CD4-positive, alpha-beta T cell treated with Interleukin-4 for 1 hour (primary cell): Measurements from ENCODE around the gene GOLGA6L7.
"Not testable (repeated sequence)": the region's sequence is repeated elsewhere in the genome, so short reads cannot be mapped to it uniquely, and the experiment has no call there.

Experiments
- DNase-seq, 2 donors: peaks; one replicate each; pipeline ENCODE4 v3.0.0-alpha.2; 2020 to 2022

Gene GOLGA6L7

DNA sequence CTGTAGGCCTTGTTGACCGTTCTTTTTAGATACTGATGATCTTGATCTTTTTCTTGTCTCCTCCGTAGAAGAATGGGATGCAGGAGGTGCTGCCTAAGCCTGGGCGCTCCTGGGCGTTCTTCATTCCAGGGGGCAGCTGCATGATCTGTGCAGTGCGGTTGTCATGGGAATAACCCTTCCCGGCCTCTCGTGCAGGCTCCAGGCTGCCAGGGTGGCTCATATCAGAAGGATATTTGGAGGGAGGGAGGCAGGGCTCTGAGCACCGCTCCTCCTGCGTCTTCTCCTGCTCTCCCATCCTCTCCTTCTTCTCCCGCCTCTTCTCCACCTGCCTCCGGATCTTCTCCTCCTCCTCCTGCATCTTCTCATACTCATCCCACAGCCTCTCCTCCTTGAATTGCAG, 6.2 kb downstream of the GOLGA6L7 start:
- DNase-seq = not testable (repeated sequence)

GRCh38 chr15:28840285-28840684, 8.2 kb downstream of the GOLGA6L7 start:
- not testable (repeated sequence) for DNase-seq

DNA sequence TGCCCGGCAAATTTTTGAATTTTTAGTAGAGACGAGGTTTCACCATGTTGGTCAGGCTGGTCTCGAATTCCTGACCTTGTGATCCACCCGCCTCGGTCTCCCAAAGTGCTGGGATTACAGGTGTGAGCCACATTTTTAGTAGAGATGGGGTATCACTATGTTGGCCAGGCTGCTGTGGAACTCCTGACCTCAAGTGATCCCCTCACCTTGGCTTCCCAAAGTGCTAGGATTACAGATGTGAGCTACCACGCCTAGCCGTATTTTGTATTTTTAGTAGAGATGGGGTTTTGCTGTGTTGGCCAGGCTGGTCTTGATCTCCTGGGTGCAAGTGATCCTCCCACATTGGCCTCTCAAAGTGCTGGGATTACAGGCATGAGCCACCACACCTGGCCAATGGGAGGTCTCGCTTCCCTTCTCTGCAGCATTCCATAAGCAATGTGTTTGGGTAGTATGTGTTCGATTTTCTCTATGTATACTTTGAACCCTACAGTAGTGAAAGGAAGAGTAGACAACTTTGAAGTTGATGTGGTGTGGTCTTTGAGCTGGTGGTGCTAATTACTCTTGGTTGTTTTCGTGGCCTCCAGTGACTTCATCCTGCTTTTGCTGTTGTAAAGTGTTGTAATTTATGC, 13.4 kb downstream of the GOLGA6L7 start:
- not testable (repeated sequence) for DNase-seq

- DNase-seq = peak; percentile 66
These were observed 16.4 kb downstream of the GOLGA6L7 start for GRCh38 chr15:28831897-28832587.

- DNase-seq = not testable (repeated sequence)
These were observed 27.0 kb downstream of the GOLGA6L7 start for GRCh38 chr15:28821420-28821819.

GRCh38 chr15:28819930-28820295, 28.5 kb downstream of the GOLGA6L7 start:
- not testable (repeated sequence) for DNase-seq

- DNase-seq = peak in 1 of 2 donors; percentile 1
These were observed 29.2 kb downstream of the GOLGA6L7 start for GRCh38 chr15:28819019-28819929.

- DNase-seq = not testable (repeated sequence)
These were observed 30.3 kb downstream of the GOLGA6L7 start for GRCh38 chr15:28818168-28818567.

GRCh38 chr15:28814059-28814458, 34.4 kb downstream of the GOLGA6L7 start:
- DNase-seq = not testable (repeated sequence)

GRCh38 chr15:28813392-28813791, 35.1 kb downstream of the GOLGA6L7 start:
- not testable (repeated sequence) for DNase-seq

DNA sequence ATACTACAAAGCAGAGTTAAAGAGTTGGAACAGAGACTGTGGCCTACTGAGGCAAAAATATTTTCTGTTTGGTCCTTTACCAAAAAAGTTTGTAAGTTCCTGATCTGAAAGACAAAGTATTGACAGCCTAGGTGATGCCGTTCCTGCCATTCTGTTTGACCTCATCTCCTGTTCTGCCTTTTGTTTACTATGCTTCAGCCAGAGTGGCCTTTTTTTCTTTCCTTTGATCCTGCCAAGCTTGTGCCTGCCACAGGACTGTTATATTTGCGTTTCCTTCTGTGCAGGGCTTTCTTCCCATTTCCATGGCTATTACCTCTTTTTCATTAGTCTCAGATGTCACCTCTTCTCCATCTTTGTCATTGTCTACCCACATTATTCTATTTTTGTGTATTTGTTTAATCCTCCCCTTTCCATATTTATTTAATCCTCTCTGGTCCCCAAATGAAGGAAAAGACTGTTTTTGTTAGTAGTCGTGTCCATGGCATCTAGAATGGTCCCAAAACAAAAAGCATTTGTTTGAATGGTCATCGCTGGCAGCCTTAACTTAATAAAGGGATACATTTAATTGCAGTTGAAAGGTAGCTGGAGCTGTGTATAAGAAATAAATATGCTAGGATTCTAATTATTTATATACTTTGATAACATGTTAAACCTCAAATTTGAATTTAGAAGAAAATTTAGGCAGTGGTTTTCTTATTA, 36.4 kb downstream of the GOLGA6L7 start:
- not testable (repeated sequence) for DNase-seq

DNA sequence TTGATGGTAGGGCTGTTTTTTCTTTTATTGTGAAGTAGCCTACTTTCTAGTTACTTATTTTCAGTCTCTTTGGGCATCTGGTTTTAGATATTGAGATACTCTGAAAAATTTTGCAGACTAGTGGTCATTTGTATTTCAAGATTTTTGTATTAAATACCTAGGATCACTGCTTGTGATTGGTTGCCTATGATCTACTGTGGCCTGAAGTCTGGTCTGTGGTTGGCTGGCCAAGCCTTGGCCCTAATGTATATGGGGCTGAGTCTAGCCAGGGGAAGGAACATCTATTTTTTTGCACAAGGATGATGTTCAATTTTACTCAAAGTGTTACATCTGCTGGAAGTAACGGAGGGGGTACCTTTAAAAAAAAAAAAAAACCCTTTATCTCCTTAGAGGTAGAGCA, 38.0 kb downstream of the GOLGA6L7 start:
- DNase-seq = not testable (repeated sequence)

- not testable (repeated sequence) for DNase-seq
These were observed 40.3 kb downstream of the GOLGA6L7 start for GRCh38 chr15:28808136-28808535.

DNA sequence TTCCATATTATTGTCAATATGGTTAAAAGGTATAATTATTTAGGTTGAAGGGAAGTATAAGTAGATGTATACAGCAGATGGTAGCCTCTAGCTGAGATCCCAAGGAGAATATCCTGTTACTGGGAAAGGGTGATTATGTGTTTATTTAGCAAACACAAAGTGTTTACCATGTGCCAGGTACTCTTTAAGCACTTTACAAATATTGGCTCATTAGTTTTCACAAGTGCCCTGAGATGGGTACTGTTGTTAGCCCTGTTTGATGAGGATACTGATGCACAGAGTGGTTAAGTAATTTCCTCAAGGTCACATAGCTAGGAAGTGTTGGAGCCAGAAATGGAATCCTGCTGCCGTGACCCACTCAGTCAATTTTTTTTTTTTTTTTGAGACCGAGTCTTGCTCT, 48.1 kb downstream of the GOLGA6L7 start:
- not testable (repeated sequence) for DNase-seq

GRCh38 chr15:28798234-28798633, 50.2 kb downstream of the GOLGA6L7 start:
- DNase-seq = not testable (repeated sequence)

GRCh38 chr15:28794231-28794630, 54.2 kb downstream of the GOLGA6L7 start:
- peak in 1 of 2 donors; percentile 7 for DNase-seq
